ENCODE measurements around the gene LAPTM5. TPM values are rescaled to one million over a fixed set of nuclear protein-coding genes. Genes with fewer than 3 reads are reported as not detected.
A peak's percentile ranks its signal among the peaks of the same experiment; 100 is the strongest.

LAPTM5 gene
- total and polyA plus RNA-seq, 3 experiments from 2014 or later, result 204 to 589 (median 206) TPM

DNA sequence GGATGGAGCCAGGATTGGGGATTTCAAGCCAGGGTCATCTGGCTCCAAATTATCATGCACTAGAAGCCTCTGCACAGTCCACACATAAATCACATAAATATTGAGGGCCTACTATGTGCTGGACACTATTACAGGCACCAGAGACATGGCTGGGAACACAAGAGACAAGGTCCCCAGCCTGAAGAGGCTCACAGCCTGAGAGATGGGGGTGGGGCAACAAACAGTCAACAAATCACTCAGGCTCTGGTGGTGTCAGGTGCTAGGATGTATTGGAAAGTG is 41.6 kb upstream of the LAPTM5 start:
- ChIA-PET CTCF (no interaction called here), POLR2A (no interaction called here)
- no peak overlapping the region for H3K4me3 ChIP-seq (ENCODE audit: low read length)
- peaks cover 7 to 11% of the 10 kb centered on the region in 2 donors for H3K27me3 Mint-ChIP-seq
- no peaks in the 10 kb centered on the region for H3K9me3 ChIP-seq (ENCODE audit: low read length)
- no peaks in the 10 kb centered on the region for H3K36me3 Mint-ChIP-seq
- peak overlapping the region in 1 of 8 donors; percentile 29 for H3K27ac Mint-ChIP-seq
- no peak overlapping the region for H3K27ac ChIP-seq (ENCODE audit: low read depth, low read length)
- peaks cover 4% of the 10 kb centered on the region for H3K27me3 ChIP-seq (ENCODE audit: insufficient read depth, low read length, poor library complexity, severe bottlenecking)
- H3K36me3 ChIP-seq (ENCODE audit: insufficient read depth, low read length), result no peaks in the 10 kb centered on the region
- H3K4me1 Mint-ChIP-seq, result peaks cover 4 to 8% (median 5%) of the 10 kb centered on the region in 3 donors
- no peak for DNase-seq
- no peak overlapping the region for H3K4me3 Mint-ChIP-seq
- no peaks in the 10 kb centered on the region for H3K4me1 ChIP-seq (ENCODE audit: insufficient read depth, low read length)
- no peaks in the 10 kb centered on the region for H3K9me3 Mint-ChIP-seq

DNA sequence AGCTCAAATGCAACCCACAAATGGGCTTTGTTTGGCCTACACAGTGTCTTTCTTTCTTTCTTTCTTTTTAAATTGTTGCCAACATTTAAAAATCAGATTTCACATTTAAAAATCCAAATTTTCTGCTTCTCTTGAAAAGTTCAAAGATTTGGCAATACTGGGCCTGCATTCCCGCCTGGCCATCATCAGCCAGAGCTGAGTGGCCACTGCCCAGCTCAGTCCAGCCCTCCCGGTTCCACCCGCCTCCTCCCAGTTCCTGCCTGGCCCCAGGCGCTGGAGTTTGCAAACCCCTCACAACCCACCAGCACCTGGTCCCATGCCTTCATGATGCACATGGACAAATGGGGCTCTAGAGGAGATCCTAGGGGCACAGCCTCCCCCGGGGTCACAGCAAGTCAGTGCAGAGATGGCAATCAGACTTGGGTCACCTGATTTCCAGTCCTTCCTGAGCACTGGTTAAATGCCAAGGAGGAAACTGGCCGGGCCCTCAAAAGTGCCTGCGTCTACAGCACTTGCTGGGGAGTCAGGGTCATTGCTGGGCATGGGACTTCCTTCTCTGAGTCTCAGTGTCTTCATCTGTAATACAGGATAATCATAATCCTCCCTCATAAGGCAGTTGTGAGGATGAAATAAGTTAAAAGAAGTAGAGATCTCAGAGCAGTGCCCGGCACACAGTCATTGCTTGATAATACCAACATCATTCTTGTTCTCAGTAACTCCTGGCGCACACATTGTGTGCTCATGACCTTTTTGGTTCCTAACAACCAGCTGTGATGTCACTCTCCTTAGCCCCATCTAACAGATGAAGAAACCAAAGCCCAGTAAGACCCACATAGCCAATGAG is 41.0 kb upstream of the LAPTM5 start:
- DNase-seq, result no peak
- Mint-ChIP-seq H3K27me3 (peaks cover 6 to 8% of the 10 kb centered on the region in 2 donors), H3K9me3 (no peaks in the 10 kb centered on the region), H3K27ac (peak overlapping the region in 2 of 8 donors; percentile 12 to 29), H3K36me3 (no peaks in the 10 kb centered on the region), H3K4me3 (no peak overlapping the region), H3K4me1 (peaks cover 4 to 8% (median 5%) of the 10 kb centered on the region in 3 donors)
- Histone ChIP-seq H3K27me3 (ENCODE audit: insufficient read depth, low read length, poor library complexity, severe bottlenecking) (peaks cover 4% of the 10 kb centered on the region), H3K27ac (ENCODE audit: low read depth, low read length) (no peak overlapping the region), H3K36me3 (ENCODE audit: insufficient read depth, low read length) (no peaks in the 10 kb centered on the region), H3K4me3 (ENCODE audit: low read length) (no peak overlapping the region), H3K9me3 (ENCODE audit: low read length) (no peaks in the 10 kb centered on the region), H3K4me1 (ENCODE audit: insufficient read depth, low read length) (no peaks in the 10 kb centered on the region)
- ChIA-PET CTCF (interaction anchor here (2.8 kb wide), 1 partner anchor 16 kb away, joined by 11 read pairs; no protein-coding TSS in a partner anchor), POLR2A (no interaction called here)

DNA sequence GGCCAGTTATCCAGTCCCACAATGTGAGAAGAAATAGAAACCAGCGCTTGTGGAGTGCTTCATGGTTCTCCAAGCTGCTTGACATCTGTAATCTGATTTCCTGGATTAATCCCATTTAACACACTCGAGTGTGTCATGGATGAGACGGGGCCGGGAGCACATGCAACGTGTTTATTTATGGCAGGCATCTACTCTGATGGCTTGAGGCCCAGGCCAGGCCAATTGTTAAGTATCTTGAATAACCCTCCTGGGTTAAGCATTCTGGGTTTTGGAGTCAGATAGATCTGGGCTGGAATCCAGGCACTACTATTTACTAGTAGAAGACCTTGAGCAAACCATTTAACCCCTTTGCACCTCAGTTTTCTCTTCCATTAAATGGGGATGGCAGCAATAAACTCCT is 37.5 kb upstream of the LAPTM5 start:
- Mint-ChIP-seq H3K9me3 (no peaks in the 10 kb centered on the region), H3K4me1 (peaks cover 7 to 10% (median 8%) of the 10 kb centered on the region in 3 donors), H3K27ac (no peak overlapping the region), H3K4me3 (no peak overlapping the region), H3K27me3 (peaks cover 0 to 8% of the 10 kb centered on the region in 2 donors), H3K36me3 (no peaks in the 10 kb centered on the region)
- ChIA-PET CTCF (interaction anchor here (1.0 kb wide), 1 partner anchor 12 kb away, joined by 4 read pairs; no protein-coding TSS in a partner anchor), POLR2A (no interaction called here)
- Histone ChIP-seq H3K27me3 (ENCODE audit: insufficient read depth, low read length, poor library complexity, severe bottlenecking) (no peaks in the 10 kb centered on the region), H3K9me3 (ENCODE audit: low read length) (no peaks in the 10 kb centered on the region), H3K4me1 (ENCODE audit: insufficient read depth, low read length) (peaks cover 8% of the 10 kb centered on the region), H3K36me3 (ENCODE audit: insufficient read depth, low read length) (no peaks in the 10 kb centered on the region), H3K4me3 (ENCODE audit: low read length) (no peak overlapping the region), H3K27ac (ENCODE audit: low read depth, low read length) (no peak overlapping the region)
- DNase-seq, result no peak

DNA sequence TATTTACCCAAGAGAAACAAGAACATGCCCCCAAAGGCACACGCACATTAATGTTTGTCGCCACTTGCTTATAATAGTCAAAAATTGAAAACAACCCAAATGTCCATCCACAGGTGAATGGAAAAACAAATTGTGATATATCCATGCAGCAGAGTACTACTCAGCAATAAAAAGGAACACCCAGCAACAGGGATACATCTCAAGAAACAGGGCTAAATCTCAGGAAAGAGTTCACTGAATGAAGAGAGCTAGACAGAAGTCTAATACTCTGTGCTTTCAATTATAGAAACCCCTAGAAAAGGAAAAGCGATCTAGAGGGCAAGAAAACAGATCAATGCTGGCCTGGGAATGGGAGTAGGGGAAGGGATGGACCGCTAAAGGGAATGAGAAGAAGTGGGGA is 36.7 kb upstream of the LAPTM5 start:
- Mint-ChIP-seq H3K36me3 (no peaks in the 10 kb centered on the region), H3K4me1 (peaks cover 7 to 10% (median 10%) of the 10 kb centered on the region in 3 donors), H3K27me3 (peaks cover 0 to 13% of the 10 kb centered on the region in 2 donors), H3K9me3 (no peaks in the 10 kb centered on the region), H3K27ac (no peak overlapping the region), H3K4me3 (no peak overlapping the region)
- CTCF ChIA-PET, result interaction anchor here (1.0 to 1.9 kb wide), 3 partner anchors 7 to 117 kb away, joined by 3 to 6 read pairs (median 4); no protein-coding TSS in a partner anchor
- no peaks in the 10 kb centered on the region for H3K36me3 ChIP-seq (ENCODE audit: insufficient read depth, low read length)
- DNase-seq, result no peak
- H3K9me3 ChIP-seq (ENCODE audit: low read length), result no peaks in the 10 kb centered on the region
- no peak overlapping the region for H3K27ac ChIP-seq (ENCODE audit: low read depth, low read length)
- H3K4me3 ChIP-seq (ENCODE audit: low read length), result no peak overlapping the region
- POLR2A ChIA-PET, result no interaction called here
- H3K27me3 ChIP-seq (ENCODE audit: insufficient read depth, low read length, poor library complexity, severe bottlenecking), result no peaks in the 10 kb centered on the region
- H3K4me1 ChIP-seq (ENCODE audit: insufficient read depth, low read length), result peaks cover 8% of the 10 kb centered on the region

DNA sequence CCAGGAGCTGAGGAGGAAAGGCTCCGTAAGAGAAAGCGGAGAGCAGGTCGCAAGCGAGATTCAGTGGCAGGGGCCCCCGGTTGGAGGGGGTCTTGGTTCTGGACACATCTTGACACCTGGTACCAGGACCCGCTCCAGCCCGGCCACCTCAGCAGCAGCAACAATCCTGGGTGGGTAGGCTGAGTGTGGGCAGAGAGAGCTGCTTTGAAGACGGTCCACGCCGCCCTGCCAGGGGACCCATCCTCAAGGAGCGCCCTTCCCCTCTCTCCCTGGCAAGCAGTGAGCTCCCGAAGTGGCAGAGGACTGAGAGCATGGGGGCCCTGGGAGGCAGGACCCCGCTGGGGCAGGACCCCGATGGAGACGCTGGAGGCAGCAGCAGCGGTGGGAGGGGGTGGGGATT is 35.6 kb upstream of the LAPTM5 start:
- Mint-ChIP-seq H3K27ac (no peak overlapping the region), H3K9me3 (no peaks in the 10 kb centered on the region), H3K4me1 (peaks cover 7 to 10% (median 10%) of the 10 kb centered on the region in 3 donors), H3K4me3 (no peak overlapping the region), H3K36me3 (no peaks in the 10 kb centered on the region), H3K27me3 (peaks cover 2 to 18% of the 10 kb centered on the region in 2 donors)
- ChIA-PET POLR2A (no interaction called here), CTCF (interaction anchor here (1.0 to 1.9 kb wide), 6 partner anchors 8 to 118 kb away, joined by 3 to 6 read pairs (median 4); no protein-coding TSS in a partner anchor)
- H3K36me3 ChIP-seq (ENCODE audit: insufficient read depth, low read length), result no peaks in the 10 kb centered on the region
- H3K27me3 ChIP-seq (ENCODE audit: insufficient read depth, low read length, poor library complexity, severe bottlenecking), result no peaks in the 10 kb centered on the region
- no peak for DNase-seq
- H3K4me1 ChIP-seq (ENCODE audit: insufficient read depth, low read length), result peaks cover 8% of the 10 kb centered on the region
- H3K27ac ChIP-seq (ENCODE audit: low read depth, low read length), result no peak overlapping the region
- H3K4me3 ChIP-seq (ENCODE audit: low read length), result no peak overlapping the region
- H3K9me3 ChIP-seq (ENCODE audit: low read length), result no peaks in the 10 kb centered on the region

DNA sequence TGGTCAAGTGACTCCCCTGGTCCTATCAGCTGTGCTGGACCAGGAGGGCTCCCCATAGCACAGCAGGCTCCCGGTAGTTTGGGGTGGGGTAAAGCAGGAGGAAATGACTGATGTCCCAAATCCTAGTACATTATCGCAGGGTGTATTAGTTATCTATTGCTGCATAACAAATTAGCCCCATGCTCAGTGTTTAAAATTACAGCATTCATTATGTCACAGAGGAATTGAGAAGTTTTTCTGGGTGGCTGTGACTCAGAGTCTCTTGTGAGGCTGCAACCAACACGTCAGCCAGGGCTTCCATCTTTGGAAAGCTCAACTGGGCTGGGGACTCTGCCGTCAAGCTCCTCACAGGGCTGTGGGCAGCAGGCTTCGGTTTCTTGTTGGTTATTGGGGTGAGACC is 34.3 kb upstream of the LAPTM5 start:
- Histone ChIP-seq H3K27me3 (ENCODE audit: insufficient read depth, low read length, poor library complexity, severe bottlenecking) (no peaks in the 10 kb centered on the region), H3K36me3 (ENCODE audit: insufficient read depth, low read length) (no peaks in the 10 kb centered on the region), H3K4me1 (ENCODE audit: insufficient read depth, low read length) (peaks cover 8% of the 10 kb centered on the region), H3K4me3 (ENCODE audit: low read length) (no peak overlapping the region), H3K9me3 (ENCODE audit: low read length) (no peaks in the 10 kb centered on the region), H3K27ac (ENCODE audit: low read depth, low read length) (no peak overlapping the region)
- Mint-ChIP-seq H3K4me1 (peaks cover 7 to 10% (median 7%) of the 10 kb centered on the region in 3 donors), H3K9me3 (no peaks in the 10 kb centered on the region), H3K27ac (no peak overlapping the region), H3K4me3 (no peak overlapping the region), H3K36me3 (no peaks in the 10 kb centered on the region), H3K27me3 (peaks cover 2 to 26% of the 10 kb centered on the region in 2 donors)
- DNase-seq, result no peak
- POLR2A ChIA-PET, result no interaction called here
- CTCF ChIA-PET, result interaction anchor here (1.9 kb wide), 1 partner anchor 9 kb away, joined by 6 read pairs; no protein-coding TSS in a partner anchor

DNA sequence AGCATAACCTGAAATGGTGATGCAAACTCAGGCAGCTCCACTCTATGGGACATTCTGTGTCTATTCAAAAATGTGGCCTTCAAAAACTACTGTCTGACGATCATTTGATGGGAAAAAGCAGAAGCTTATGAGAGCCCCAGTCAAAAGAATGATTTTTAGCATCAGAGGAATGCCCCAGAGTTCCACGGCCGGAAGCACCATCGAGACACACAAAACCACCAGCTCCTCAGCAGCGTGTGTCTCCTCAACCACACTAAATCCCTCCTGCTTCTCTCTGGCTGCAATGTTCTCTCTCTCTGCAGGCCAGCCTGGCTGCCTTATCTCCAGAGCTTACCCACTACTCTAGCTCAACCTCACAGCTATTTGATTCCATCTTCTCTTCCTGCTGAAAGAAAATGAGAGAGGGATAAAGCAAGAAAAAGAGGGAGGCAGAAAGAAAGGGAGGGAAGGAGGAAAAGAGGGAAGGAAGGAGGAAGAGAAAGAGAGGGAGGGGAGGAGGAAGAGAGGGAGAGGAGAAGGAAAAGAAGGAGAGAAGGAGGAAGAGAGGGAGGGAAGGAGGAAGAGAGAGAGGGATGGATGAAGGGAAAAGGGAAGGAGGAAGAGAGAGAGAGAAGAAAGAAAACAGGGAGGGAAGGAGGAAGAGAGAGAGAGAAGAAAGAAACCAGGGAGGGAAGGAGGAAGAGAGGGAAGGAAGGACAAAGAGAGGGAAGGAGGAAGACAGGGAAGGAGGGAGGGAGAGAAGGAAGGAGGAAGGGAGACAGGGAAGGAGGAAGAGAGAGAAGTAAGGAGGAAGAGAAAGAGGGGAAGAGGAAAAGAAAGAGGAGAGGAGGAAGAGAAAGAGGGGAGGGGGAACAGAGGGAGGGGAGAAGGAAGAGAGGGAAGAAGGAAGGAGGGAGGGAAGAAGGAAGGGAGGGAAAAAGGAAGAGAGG is 33.5 kb upstream of the LAPTM5 start:
- Histone ChIP-seq H3K27me3 (ENCODE audit: insufficient read depth, low read length, poor library complexity, severe bottlenecking) (no peaks in the 10 kb centered on the region), H3K9me3 (ENCODE audit: low read length) (no peaks in the 10 kb centered on the region), H3K27ac (ENCODE audit: low read depth, low read length) (no peak overlapping the region), H3K4me1 (ENCODE audit: insufficient read depth, low read length) (peaks cover 8% of the 10 kb centered on the region), H3K36me3 (ENCODE audit: insufficient read depth, low read length) (no peaks in the 10 kb centered on the region), H3K4me3 (ENCODE audit: low read length) (no peak overlapping the region)
- no peaks in the 10 kb centered on the region for H3K9me3 Mint-ChIP-seq
- CTCF ChIA-PET, result interaction anchor here (1.2 to 2.6 kb wide), 4 partner anchors 9 to 72 kb away, joined by 4 to 14 read pairs (median 8); no protein-coding TSS in a partner anchor
- H3K4me1 Mint-ChIP-seq, result peaks cover 7 to 10% (median 7%) of the 10 kb centered on the region in 3 donors
- H3K36me3 Mint-ChIP-seq, result no peaks in the 10 kb centered on the region
- H3K27ac Mint-ChIP-seq, result peak overlapping the region in 3 of 8 donors; percentile 23 to 87 (median 58)
- POLR2A ChIA-PET, result interaction anchor here (0.5 kb wide), 1 partner anchor 47 kb away, joined by 3 read pairs; no protein-coding TSS in a partner anchor
- H3K4me3 Mint-ChIP-seq, result no peak overlapping the region
- DNase-seq, result peak in 2 of 5 donors; percentile 9 to 22
- H3K27me3 Mint-ChIP-seq, result peaks cover 2 to 30% of the 10 kb centered on the region in 2 donors

All from CD8-positive, alpha-beta memory T cell (primary cell).